Measurements from ENCODE around the gene RAD51B. TPM values are rescaled to one million over a fixed set of nuclear protein-coding genes. Genes with fewer than 3 reads are reported as not detected.
A peak's percentile ranks its signal among the peaks of the same experiment; 100 is the strongest.

Gene RAD51B
- total RNA-seq, 1 experiment from 2014 or later, result 10.8 TPM

DNA sequence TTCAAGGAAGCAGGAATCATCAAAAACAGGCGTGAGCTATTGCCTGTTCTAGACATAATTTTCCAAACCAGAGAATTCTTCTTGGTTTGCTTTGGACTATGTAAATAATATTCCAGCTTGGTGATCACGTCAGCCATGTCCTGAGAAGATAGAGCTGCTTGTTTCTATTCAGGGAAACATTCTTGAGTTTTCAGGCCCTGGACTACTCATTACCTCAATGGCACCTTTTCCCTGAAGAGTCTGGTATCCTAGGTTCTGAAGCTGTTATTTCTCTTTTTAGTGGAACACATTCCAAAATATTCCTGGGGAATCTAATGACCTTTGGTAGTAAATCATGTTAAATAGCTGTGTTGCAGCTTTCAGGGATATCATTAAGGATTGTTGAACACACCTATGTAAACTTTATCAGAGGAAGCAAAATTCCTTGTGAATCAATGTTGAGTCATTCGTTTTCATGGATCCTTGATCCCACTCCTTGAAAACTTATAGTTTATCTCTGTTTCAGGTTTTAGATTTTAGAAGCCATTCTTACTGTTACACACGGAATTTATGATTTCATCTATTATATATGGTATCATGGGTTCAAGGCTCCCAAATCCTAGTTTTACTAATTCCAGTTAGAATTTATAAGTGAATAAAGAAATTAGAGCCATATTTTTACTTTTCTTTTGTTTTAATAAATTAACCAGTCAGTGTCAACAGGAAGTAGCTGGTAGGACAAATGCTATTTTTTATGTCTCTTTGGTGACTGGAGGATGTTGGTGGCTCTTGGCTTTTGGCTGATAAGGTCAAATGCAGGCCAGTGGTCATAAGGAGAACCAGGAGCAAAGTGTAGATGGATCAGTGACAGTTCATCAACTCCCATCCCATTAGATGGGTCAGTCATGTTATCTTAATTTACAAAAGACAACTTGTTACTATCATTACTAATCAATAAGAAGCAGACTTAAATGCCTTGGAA, 593.2 kb downstream of the RAD51B start:
- H3K36me3 ChIP-seq (ENCODE audit: low read depth, low read length), result no peaks in the 10 kb centered on the region
- BruUV-seq (replicated peaks), result TSS peak; percentile 59
- ATAC-seq (peak; percentile 72), DNase-seq (peak; percentile 94)
- H3K27me3 ChIP-seq (ENCODE audit: low read length), result no peaks in the 10 kb centered on the region
- ChIA-PET CTCF (interaction anchor here (0.6 to 1.2 kb wide), 4 partner anchors 94 to 163 kb away, joined by 3 read pairs; no protein-coding TSS in a partner anchor), POLR2A (ENCODE audit: unreplicated experiment) (interaction anchor here (0.5 to 0.8 kb wide), 5 partner anchors 55 to 381 kb away, joined by 3 to 10 read pairs (median 4); no protein-coding TSS in a partner anchor)
- TF ChIP-seq EZH2phosphoT487 (IDR thresholded peaks at IDR 0.05; ENCODE audit: borderline replicate concordance, low read length) (no peak), EZH2 (IDR thresholded peaks at IDR 0.05; ENCODE audit: low read length, unreplicated experiment) (no peak)
- TF ChIP-seq, protein P1, sequence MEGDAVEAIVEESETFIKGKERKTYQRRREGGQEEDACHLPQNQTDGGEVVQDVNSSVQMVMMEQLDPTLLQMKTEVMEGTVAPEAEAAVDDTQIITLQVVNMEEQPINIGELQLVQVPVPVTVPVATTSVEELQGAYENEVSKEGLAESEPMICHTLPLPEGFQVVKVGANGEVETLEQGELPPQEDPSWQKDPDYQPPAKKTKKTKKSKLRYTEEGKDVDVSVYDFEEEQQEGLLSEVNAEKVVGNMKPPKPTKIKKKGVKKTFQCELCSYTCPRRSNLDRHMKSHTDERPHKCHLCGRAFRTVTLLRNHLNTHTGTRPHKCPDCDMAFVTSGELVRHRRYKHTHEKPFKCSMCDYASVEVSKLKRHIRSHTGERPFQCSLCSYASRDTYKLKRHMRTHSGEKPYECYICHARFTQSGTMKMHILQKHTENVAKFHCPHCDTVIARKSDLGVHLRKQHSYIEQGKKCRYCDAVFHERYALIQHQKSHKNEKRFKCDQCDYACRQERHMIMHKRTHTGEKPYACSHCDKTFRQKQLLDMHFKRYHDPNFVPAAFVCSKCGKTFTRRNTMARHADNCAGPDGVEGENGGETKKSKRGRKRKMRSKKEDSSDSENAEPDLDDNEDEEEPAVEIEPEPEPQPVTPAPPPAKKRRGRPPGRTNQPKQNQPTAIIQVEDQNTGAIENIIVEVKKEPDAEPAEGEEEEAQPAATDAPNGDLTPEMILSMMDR (conservative IDR thresholded peaks at IDR 0.05; ENCODE audit: low read depth, low read length), result no peak
- peak overlapping the region; percentile 59 for H3K4me2 ChIP-seq (ENCODE audit: low read length)
- H3K79me2 ChIP-seq (ENCODE audit: low read length), result no peaks in the 10 kb centered on the region
- H4K20me1 ChIP-seq (ENCODE audit: low read length), result no peaks in the 10 kb centered on the region
- peak overlapping the region; percentile 18 for H3K9ac ChIP-seq (ENCODE audit: low read length)
- intact Hi-C loops (cut with micrococcal nuclease), result loop anchor here (1.0 to 2.0 kb wide), 7 partner anchors 28 to 377 kb away; no protein-coding TSS in a partner anchor
- peak overlapping the region; percentile 79 for H3K27ac ChIP-seq (ENCODE audit: low read length)
- H2AFZ ChIP-seq (ENCODE audit: low read length), result 0 out of 2 replicates have a peak overlapping the region, but pooled peaks have one; percentile 0
- H3F3A ChIP-seq (ENCODE audit: low read length, unreplicated experiment), result peaks cover 9% of the 10 kb centered on the region
- peaks cover 56% of the 10 kb centered on the region for H3K4me1 ChIP-seq (ENCODE audit: insufficient read depth, low read length)
- no peaks in the 10 kb centered on the region for H3K9me2 ChIP-seq (replicated peaks; ENCODE audit: low read length)
- no peak overlapping the region for H3K4me3 ChIP-seq (ENCODE audit: low read length)
- H3K9me3 ChIP-seq (ENCODE audit: low read length), result no peaks in the 10 kb centered on the region

GRCh38 chr14:68413509-68413908, 593.9 kb downstream of the RAD51B start:
- Histone ChIP-seq H2AFZ (ENCODE audit: low read length) (no peak overlapping the region), H3K4me2 (ENCODE audit: low read length) (peak overlapping the region; percentile 59), H3K9me3 (ENCODE audit: low read length) (no peaks in the 10 kb centered on the region), H3K4me3 (ENCODE audit: low read length) (no peak overlapping the region), H3K27me3 (ENCODE audit: low read length) (no peaks in the 10 kb centered on the region), H3F3A (ENCODE audit: low read length, unreplicated experiment) (peaks cover 9% of the 10 kb centered on the region), H3K9me2 (replicated peaks; ENCODE audit: low read length) (no peaks in the 10 kb centered on the region), H3K9ac (ENCODE audit: low read length) (peak overlapping the region; percentile 18), H3K36me3 (ENCODE audit: low read depth, low read length) (no peaks in the 10 kb centered on the region), H3K27ac (ENCODE audit: low read length) (peak overlapping the region; percentile 79), H4K20me1 (ENCODE audit: low read length) (no peaks in the 10 kb centered on the region), H3K79me2 (ENCODE audit: low read length) (no peaks in the 10 kb centered on the region), H3K4me1 (ENCODE audit: insufficient read depth, low read length) (peaks cover 49% of the 10 kb centered on the region)
- DNase-seq (no peak), ATAC-seq (no peak)
- BruUV-seq (replicated peaks), result no TSS peak
- TF ChIP-seq EZH2 (IDR thresholded peaks at IDR 0.05; ENCODE audit: low read length, unreplicated experiment) (no peak), EZH2phosphoT487 (IDR thresholded peaks at IDR 0.05; ENCODE audit: borderline replicate concordance, low read length) (no peak)
- TF ChIP-seq, protein P1 (conservative IDR thresholded peaks at IDR 0.05; ENCODE audit: low read depth, low read length), result no peak
- POLR2A ChIA-PET (ENCODE audit: unreplicated experiment), result no interaction called here
- intact Hi-C loops (cut with micrococcal nuclease), result loop anchor here (2.0 kb wide), 4 partner anchors 35 to 273 kb away; no protein-coding TSS in a partner anchor
- CTCF ChIA-PET, result no interaction called here

Data from PC-3 (cell line).